Neural cell (in vitro differentiated cells): ENCODE results near the gene ZNF618. TPM values are rescaled to one million over a fixed set of nuclear protein-coding genes. Genes with fewer than 3 reads are reported as not detected.

ENCODE experiments used
- H2AFZ ChIP-seq: fragments of 200-600, 300-800 bp; sonication (generic), shearing (Covaris generic); 2 replicates; pipeline ENCODE4 v1.6.0; 2014; ENCODE audit warnings: low read depth, mild to moderate bottlenecking, antibody characterized with exemption, low read length, moderate library complexity
- H3F3A ChIP-seq: fragments of 200-600 bp; shearing (Covaris generic); 2 replicates; pipeline ENCODE4 v1.6.1; 2016; ENCODE audit warnings: mild to moderate bottlenecking, moderate library complexity, mixed read lengths, antibody characterized with exemption, low read length; ENCODE audit not compliant: insufficient read depth, poor library complexity, severe bottlenecking
- H3K27ac ChIP-seq: fragments of 200-600, 300-800 bp; sonication (generic), shearing (Covaris generic); 2 replicates; pipeline ENCODE4 v1.5.1; 2014; ENCODE audit warnings: mild to moderate bottlenecking, low read length, moderate library complexity
- H3K27me3 ChIP-seq: fragments of 300-800, 200-600 bp; sonication (generic), shearing (Covaris generic); 2 replicates; pipeline ENCODE4 v1.6.0; 2014; ENCODE audit warnings: mild to moderate bottlenecking, low read depth, low read length, moderate library complexity; ENCODE audit not compliant: insufficient read depth
- H3K36me3 ChIP-seq: fragments of 300-800, 200-600 bp; sonication (generic), shearing (Covaris generic); 2 replicates; pipeline ENCODE4 v1.5.1; 2014; ENCODE audit warnings: mild to moderate bottlenecking, antibody characterized with exemption, low read length, moderate library complexity; ENCODE audit not compliant: insufficient read depth
- H3K4me2 ChIP-seq: fragments of 300-800, 200-600 bp; sonication (generic), shearing (Covaris generic); 2 replicates; pipeline ENCODE4 v1.6.0; 2014; ENCODE audit warnings: mild to moderate bottlenecking, low read length
- H3K4me3 ChIP-seq: fragments of 300-800, 200-600 bp; sonication (generic), shearing (Covaris generic); 2 replicates; pipeline ENCODE4 v1.5.1; 2014; ENCODE audit warnings: mild to moderate bottlenecking, low read length, moderate library complexity
- H3K79me2 ChIP-seq: fragments of 200-600 bp; shearing (Covaris generic); replicated peaks from 2 replicates; pipeline ENCODE4 v1.6.0; 2014; ENCODE audit warnings: mild to moderate bottlenecking, low read length, moderate library complexity; ENCODE audit not compliant: insufficient read depth
- H3K9ac ChIP-seq: fragments of 300-800, 200-600 bp; sonication (generic), shearing (Covaris generic); 2 replicates; pipeline ENCODE4 v1.6.1; 2016; ENCODE audit warnings: mild to moderate bottlenecking, low read length, mixed read lengths
- H3K9me2 ChIP-seq: fragments of 200-600 bp; shearing (Covaris generic); 2 replicates; pipeline ENCODE4 v1.6.1; 2016; ENCODE audit warnings: mild to moderate bottlenecking, low read length, mixed read lengths; ENCODE audit not compliant: insufficient read depth
- H3K9me3 ChIP-seq: fragments of 200-600, 300-800 bp; sonication (generic), shearing (Covaris generic); 2 replicates; pipeline ENCODE4 v1.6.1; 2016; ENCODE audit warnings: mild to moderate bottlenecking, mixed run types, low read length, moderate library complexity, mixed read lengths
- H4K20me1 ChIP-seq: fragments of 200-600 bp; shearing (Covaris generic); 2 replicates; pipeline ENCODE4 v1.6.1; 2016; ENCODE audit warnings: mild to moderate bottlenecking, mixed run types; ENCODE audit not compliant: insufficient read depth
- EP300 ChIP-seq: fragments of 450-650 bp; conservative IDR thresholded peaks from 2 replicates; pipeline ENCODE4 v1.6.1; 2014; ENCODE audit warnings: antibody characterized with exemption, mild to moderate bottlenecking, moderate library complexity; ENCODE audit not compliant: poor library complexity, severe bottlenecking
- EZH2 ChIP-seq: fragments of 200-600, 300-800 bp; shearing (Covaris generic), sonication (generic); IDR thresholded peaks from 2 replicates; pipeline ENCODE4 v1.6.1; 2014; ENCODE audit warnings: antibody characterized with exemption, low read length, borderline replicate concordance, mild to moderate bottlenecking; ENCODE audit not compliant: insufficient read depth, poor library complexity, severe bottlenecking
- MXI1 ChIP-seq: fragments of 450-650 bp; conservative IDR thresholded peaks from 2 replicates; pipeline ENCODE4 v1.6.1; 2014; ENCODE audit warnings: antibody characterized with exemption, mild to moderate bottlenecking; ENCODE audit not compliant: poor library complexity, severe bottlenecking
- POLR2AphosphoS5 ChIP-seq: IDR thresholded peaks from 2 replicates; pipeline ENCODE4 v1.6.1; 2012
- RAD21 ChIP-seq: fragments of 450-650 bp; conservative IDR thresholded peaks from 2 replicates; pipeline ENCODE4 v1.6.1; 2014; ENCODE audit warnings: antibody characterized with exemption, mild to moderate bottlenecking, moderate library complexity
- REST ChIP-seq: IDR thresholded peaks from 2 replicates; pipeline ENCODE4 v1.6.1; 2012; ENCODE audit warnings: borderline replicate concordance
- SMC3 ChIP-seq: fragments of 450-650 bp; conservative IDR thresholded peaks from 2 replicates; pipeline ENCODE4 v1.6.1; 2014; ENCODE audit warnings: antibody characterized with exemption, mild to moderate bottlenecking, moderate library complexity; ENCODE audit not compliant: poor library complexity
- TAF1 ChIP-seq: IDR thresholded peaks from 2 replicates; pipeline ENCODE4 v1.6.1; 2012; ENCODE audit warnings: low read depth
- polyA plus RNA-seq: library from polyadenylated mRNA; depleted of rRNA; stranded (reverse); fragments of >200 nt; gene quantifications from 2 replicates; pipeline ENCODE4 v1.2.3, GENCODE V29; 2014
- TF ChIP-seq, protein P1 (sequence below): fragments of 450-650 bp; IDR thresholded peaks from 2 replicates; pipeline ENCODE4 v1.5.1; 2014; ENCODE audit warnings: antibody characterized with exemption, mild to moderate bottlenecking, moderate library complexity; ENCODE audit not compliant: poor library complexity, severe bottlenecking

ZNF618 gene
- polyA plus RNA-seq, 1 donor from 2014 or later = 7.1 TPM

- Histone ChIP-seq H3F3A (no peaks in the 10 kb centered on the region), H3K9me2 (no peaks in the 10 kb centered on the region), H3K36me3 (peaks cover 2% of the 10 kb centered on the region), H3K9me3 (no peaks in the 10 kb centered on the region), H3K4me2 (no peak overlapping the region), H4K20me1 (no peaks in the 10 kb centered on the region), H3K9ac (no peak overlapping the region), H3K27me3 (no peaks in the 10 kb centered on the region), H3K27ac (no peak overlapping the region), H3K4me3 (no peak overlapping the region), H3K79me2 (no peaks in the 10 kb centered on the region), H2AFZ (no peak overlapping the region)
- TF ChIP-seq, protein P1, sequence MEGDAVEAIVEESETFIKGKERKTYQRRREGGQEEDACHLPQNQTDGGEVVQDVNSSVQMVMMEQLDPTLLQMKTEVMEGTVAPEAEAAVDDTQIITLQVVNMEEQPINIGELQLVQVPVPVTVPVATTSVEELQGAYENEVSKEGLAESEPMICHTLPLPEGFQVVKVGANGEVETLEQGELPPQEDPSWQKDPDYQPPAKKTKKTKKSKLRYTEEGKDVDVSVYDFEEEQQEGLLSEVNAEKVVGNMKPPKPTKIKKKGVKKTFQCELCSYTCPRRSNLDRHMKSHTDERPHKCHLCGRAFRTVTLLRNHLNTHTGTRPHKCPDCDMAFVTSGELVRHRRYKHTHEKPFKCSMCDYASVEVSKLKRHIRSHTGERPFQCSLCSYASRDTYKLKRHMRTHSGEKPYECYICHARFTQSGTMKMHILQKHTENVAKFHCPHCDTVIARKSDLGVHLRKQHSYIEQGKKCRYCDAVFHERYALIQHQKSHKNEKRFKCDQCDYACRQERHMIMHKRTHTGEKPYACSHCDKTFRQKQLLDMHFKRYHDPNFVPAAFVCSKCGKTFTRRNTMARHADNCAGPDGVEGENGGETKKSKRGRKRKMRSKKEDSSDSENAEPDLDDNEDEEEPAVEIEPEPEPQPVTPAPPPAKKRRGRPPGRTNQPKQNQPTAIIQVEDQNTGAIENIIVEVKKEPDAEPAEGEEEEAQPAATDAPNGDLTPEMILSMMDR = no peak
- TF ChIP-seq TAF1 = no peak
- no peak for TF ChIP-seq SMC3
- TF ChIP-seq EZH2 = no peak
- no peak for TF ChIP-seq POLR2AphosphoS5
- TF ChIP-seq EP300 = no peak
- no peak for TF ChIP-seq RAD21
- TF ChIP-seq MXI1 = no peak
- no peak for TF ChIP-seq REST
Measured at GRCh38 chr9:114054191-114054690, 178.1 kb downstream of the ZNF618 start.

DNA sequence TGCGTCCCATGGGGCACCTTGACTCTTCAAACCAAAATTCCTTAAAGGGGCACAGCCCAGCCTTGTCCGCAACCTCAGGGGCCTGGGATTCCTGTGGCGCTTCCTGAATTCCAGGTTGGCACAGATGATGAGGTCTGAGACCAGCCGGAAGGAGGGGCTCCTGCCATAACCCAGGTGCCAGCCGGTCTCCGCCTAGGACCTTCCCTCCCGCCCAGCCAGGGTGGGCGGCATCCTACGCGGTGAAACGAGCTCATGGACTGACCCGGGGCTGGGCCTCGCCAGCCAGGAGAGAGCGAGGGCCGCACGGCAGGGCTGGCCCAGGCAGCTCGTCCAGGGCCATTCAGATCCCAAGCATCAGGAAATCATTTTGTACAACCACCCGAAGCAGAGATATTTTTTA, 179.0 kb downstream of the ZNF618 start:
- no peaks in the 10 kb centered on the region for H3K9me3 ChIP-seq
- TF ChIP-seq POLR2AphosphoS5 (no peak), EP300 (no peak), RAD21 (no peak)
- H3K79me2 ChIP-seq = no peaks in the 10 kb centered on the region
- H3K27me3 ChIP-seq = no peaks in the 10 kb centered on the region
- no peaks in the 10 kb centered on the region for H3K36me3 ChIP-seq
- H3K9ac ChIP-seq = no peak overlapping the region
- no peak overlapping the region for H3K4me3 ChIP-seq
- H3K4me2 ChIP-seq = no peak overlapping the region
- H2AFZ ChIP-seq = no peak overlapping the region
- no peaks in the 10 kb centered on the region for H4K20me1 ChIP-seq
- H3F3A ChIP-seq = no peaks in the 10 kb centered on the region
- no peaks in the 10 kb centered on the region for H3K9me2 ChIP-seq
- no peak overlapping the region for H3K27ac ChIP-seq

GRCh38 chr9:114055894-114056293, 179.8 kb downstream of the ZNF618 start:
- TF ChIP-seq MXI1 (no peak), RAD21 (no peak), EP300 (no peak), POLR2AphosphoS5 (no peak), REST (no peak), EZH2 (no peak), SMC3 (no peak), TAF1 (no peak)
- TF ChIP-seq, protein P1 = no peak
- Histone ChIP-seq H3K9me3 (no peaks in the 10 kb centered on the region), H3F3A (no peaks in the 10 kb centered on the region), H3K79me2 (no peaks in the 10 kb centered on the region), H3K9ac (no peak overlapping the region), H3K4me3 (no peak overlapping the region), H3K9me2 (no peaks in the 10 kb centered on the region), H3K27me3 (no peaks in the 10 kb centered on the region), H3K36me3 (no peaks in the 10 kb centered on the region), H3K27ac (no peak overlapping the region), H4K20me1 (no peaks in the 10 kb centered on the region), H2AFZ (no peak overlapping the region), H3K4me2 (no peak overlapping the region)
